Measurements from ENCODE around the gene TMOD1.

The TMOD1 gene

DNA sequence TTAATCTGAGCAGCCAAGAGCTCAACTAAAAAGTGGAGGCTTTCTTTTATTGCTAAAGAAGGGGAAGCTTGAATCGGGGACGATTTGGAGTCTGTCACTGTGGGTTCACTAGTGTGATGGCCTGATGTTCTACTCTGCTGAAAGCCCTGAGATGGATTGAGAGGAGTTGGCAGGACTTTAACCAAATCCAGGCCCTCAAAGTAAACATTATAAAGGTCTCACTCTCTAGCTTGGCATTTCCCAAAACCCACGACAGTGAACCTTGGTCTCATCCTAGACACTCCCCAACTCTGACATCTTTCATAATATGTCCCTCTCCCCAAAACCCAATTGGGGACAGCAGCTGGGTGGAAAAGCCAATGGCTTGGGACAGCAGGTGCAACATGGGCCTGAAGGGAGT, 32.7 kb downstream of the TMOD1 start:
- in situ Hi-C loops (cut with HindIII; ENCODE audit: low sequenced_read_pairs), result no loop called here
- TF ChIP-seq CTCF (IDR thresholded peaks at IDR 0.05; ENCODE audit: low read depth, low read length), result no peak
- no peak overlapping the region for H3K4me3 ChIP-seq (ENCODE audit: low read depth, low read length)
- DNase-seq (ENCODE audit: low read depth, low spot score), result no peak

- TF ChIP-seq CTCF (IDR thresholded peaks at IDR 0.05; ENCODE audit: low read depth, low read length), result no peak
- no peak overlapping the region for H3K4me3 ChIP-seq (ENCODE audit: low read depth, low read length)
- DNase-seq (ENCODE audit: low read depth, low spot score), result no peak
- in situ Hi-C loops (cut with HindIII; ENCODE audit: low sequenced_read_pairs), result no loop called here
Observed at GRCh38 chr9:97534961-97535594, 33.6 kb downstream of the TMOD1 start.

DNA sequence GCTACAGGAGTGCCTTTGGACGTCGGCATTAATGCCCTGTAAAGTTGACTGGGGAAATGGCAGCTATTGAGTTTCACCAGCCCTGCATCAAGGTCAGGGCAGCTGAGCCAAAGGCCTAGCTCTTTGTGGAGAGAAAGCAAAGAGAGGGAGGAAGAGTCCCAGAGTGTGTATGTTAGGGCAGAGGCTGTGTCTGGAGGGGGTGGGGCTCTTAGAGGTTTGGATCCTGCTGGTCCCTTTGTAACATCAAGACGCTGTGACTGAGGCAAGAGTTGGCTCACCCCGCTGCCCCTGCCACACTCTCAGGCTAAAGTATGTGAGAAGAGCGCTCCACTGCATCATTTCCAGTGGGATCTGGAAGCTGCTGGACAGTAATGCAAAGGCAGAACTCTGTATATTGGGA, 34.3 kb downstream of the TMOD1 start:
- no peak for TF ChIP-seq CTCF (IDR thresholded peaks at IDR 0.05; ENCODE audit: low read depth, low read length)
- no peak overlapping the region for H3K4me3 ChIP-seq (ENCODE audit: low read depth, low read length)
- in situ Hi-C loops (cut with HindIII; ENCODE audit: low sequenced_read_pairs), result no loop called here
- DNase-seq (ENCODE audit: low read depth, low spot score), result no peak

- H3K4me3 ChIP-seq (ENCODE audit: low read depth, low read length), result no peak overlapping the region
- TF ChIP-seq CTCF (IDR thresholded peaks at IDR 0.05; ENCODE audit: low read depth, low read length), result no peak
- no peak for DNase-seq (ENCODE audit: low read depth, low spot score)
- in situ Hi-C loops (cut with HindIII; ENCODE audit: low sequenced_read_pairs), result no loop called here
Observed at GRCh38 chr9:97536480-97536879, 35.0 kb downstream of the TMOD1 start.

GRCh38 chr9:97543561-97543960, 42.1 kb downstream of the TMOD1 start:
- DNase-seq (ENCODE audit: low read depth, low spot score), result no peak
- in situ Hi-C loops (cut with HindIII; ENCODE audit: low sequenced_read_pairs), result no loop called here
- H3K4me3 ChIP-seq (ENCODE audit: low read depth, low read length), result no peak overlapping the region
- TF ChIP-seq CTCF (IDR thresholded peaks at IDR 0.05; ENCODE audit: low read depth, low read length), result no peak

DNA sequence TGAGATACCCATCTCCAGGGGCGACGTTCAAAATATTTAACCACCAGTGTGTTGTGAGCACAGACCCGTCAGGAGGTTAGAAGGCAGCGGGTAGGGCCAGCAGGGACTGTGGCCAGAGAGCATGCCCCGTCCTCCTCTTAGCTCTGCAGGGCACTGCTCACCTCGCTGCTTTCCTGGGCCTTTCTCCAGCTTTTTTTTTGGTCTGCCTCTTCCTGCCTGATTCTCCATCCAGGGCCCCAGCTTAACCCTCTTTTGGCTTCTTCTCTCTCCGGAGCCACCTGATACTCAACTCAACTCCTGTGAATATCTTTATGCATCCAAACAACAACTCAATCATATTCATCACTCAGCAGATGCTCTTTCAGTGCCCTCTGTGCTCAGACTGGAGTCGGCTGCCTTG, 44.0 kb downstream of the TMOD1 start:
- in situ Hi-C loops (cut with HindIII; ENCODE audit: low sequenced_read_pairs), result no loop called here
- H3K4me3 ChIP-seq (ENCODE audit: low read depth, low read length), result no peak overlapping the region
- no peak for DNase-seq (ENCODE audit: low read depth, low spot score)
- no peak for TF ChIP-seq CTCF (IDR thresholded peaks at IDR 0.05; ENCODE audit: low read depth, low read length)
